Stimulated activated CD4-positive, alpha-beta T cell treated with anti-CD3 and anti-CD28 coated beads, TNF-alpha, amount 100 ng/mL, for 1 hour (primary cell): ENCODE results near the gene WRAP73.

ENCODE experiments used
- DNase-seq, 3 donors: peaks; one replicate each; pipeline ENCODE4 v3.0.0-alpha.2; 2020; ENCODE audit warnings: low read depth in 3 of 3, low spot score in 1 of 3

Gene WRAP73

GRCh38 chr1:3681898-3682806 is 32.2 kb upstream of the WRAP73 start:
- no peak for DNase-seq

GRCh38 chr1:3681231-3681897 is 31.5 kb upstream of the WRAP73 start:
- no peak for DNase-seq

- DNase-seq, result no peak
Measured at GRCh38 chr1:3680488-3681230, 30.8 kb upstream of the WRAP73 start.

GRCh38 chr1:3679799-3680453 is 30.0 kb upstream of the WRAP73 start:
- no peak for DNase-seq

GRCh38 chr1:3679098-3679555 is 29.2 kb upstream of the WRAP73 start:
- DNase-seq, result no peak

- no peak for DNase-seq
Measured at GRCh38 chr1:3678361-3679097, 28.6 kb upstream of the WRAP73 start.

- no peak for DNase-seq
Measured at GRCh38 chr1:3677484-3677883, 27.6 kb upstream of the WRAP73 start.

GRCh38 chr1:3676581-3677470 is 26.9 kb upstream of the WRAP73 start:
- DNase-seq, result no peak

GRCh38 chr1:3675436-3675835 is 25.5 kb upstream of the WRAP73 start:
- no peak for DNase-seq

- DNase-seq, result no peak
Measured at GRCh38 chr1:3674100-3675094, 24.5 kb upstream of the WRAP73 start.

- no peak for DNase-seq
Measured at GRCh38 chr1:3673381-3674099, 23.6 kb upstream of the WRAP73 start.

GRCh38 chr1:3672971-3673361 is 23.1 kb upstream of the WRAP73 start:
- DNase-seq, result no peak

- no peak for DNase-seq
Measured at GRCh38 chr1:3672231-3672970, 22.5 kb upstream of the WRAP73 start.

- DNase-seq, result no peak
Measured at GRCh38 chr1:3671371-3672180, 21.7 kb upstream of the WRAP73 start.

GRCh38 chr1:3670823-3671265 is 20.9 kb upstream of the WRAP73 start:
- DNase-seq, result no peak

GRCh38 chr1:3669971-3670431 is 20.1 kb upstream of the WRAP73 start:
- DNase-seq, result no peak
